ENCODE measurements around the gene GOLGA3.
"Not testable (repeated sequence)": the region's sequence is repeated elsewhere in the genome, so short reads cannot be mapped to it uniquely, and the experiment has no call there.

The GOLGA3 gene

GRCh38 chr12:132761032-132761920 lies 67.4 kb downstream of the GOLGA3 start, which contains the start of gene ANKLE2:
ANKLE2 (minus strand) TSS chr12:132761832; CDS start chr12:132761798, 34 bp downstream.
- Histone ChIP-seq H3K27me3 (ENCODE audit: low read depth, low read length) (no peaks in the 10 kb centered on the region), H2AFZ (ENCODE audit: low read depth, low read length) (0 out of 2 replicates have a peak within 1 kb of the TSS, but pooled peaks have one; percentile 18), H4K20me1 (ENCODE audit: insufficient read depth, low read length) (peaks cover 7% of the 10 kb centered on the region; the same call in 1 of the 2 replicates), H3K79me2 (ENCODE audit: low read length) (peaks cover 51% of the 10 kb centered on the region), H3K27ac (ENCODE audit: low read length) (peak within 1 kb of the TSS; percentile 85), H3K4me2 (ENCODE audit: low read length) (peak within 1 kb of the TSS; percentile 63), H3K9ac (ENCODE audit: low read length) (peak within 1 kb of the TSS; percentile 72), H3K4me1 (ENCODE audit: low read length) (no peaks in the 10 kb centered on the region), H3K4me3 (ENCODE audit: low read length) (peak within 1 kb of the TSS; percentile 86), H3K9me3 (ENCODE audit: insufficient read depth, low read length) (no peaks in the 10 kb centered on the region), H3K36me3 (replicated peaks; ENCODE audit: low read depth, low read length) (no peaks in the 10 kb centered on the region)
- TF ChIP-seq CTCF (IDR thresholded peaks at IDR 0.05; ENCODE audit: low read depth, low read length) (no peak), EZH2phosphoT487 (IDR thresholded peaks at IDR 0.05; ENCODE audit: low read depth) (no peak)

GRCh38 chr12:132759359-132759758 lies 69.3 kb downstream of the GOLGA3 start:
- no peak overlapping the region for H3K4me3 ChIP-seq (ENCODE audit: low read length)
- H3K79me2 ChIP-seq (ENCODE audit: low read length), result peaks cover 53% of the 10 kb centered on the region
- no peaks in the 10 kb centered on the region for H3K4me1 ChIP-seq (ENCODE audit: low read length)
- peaks cover 7% of the 10 kb centered on the region; the same call in 1 of the 2 replicates for H4K20me1 ChIP-seq (ENCODE audit: insufficient read depth, low read length)
- H3K9me3 ChIP-seq (ENCODE audit: insufficient read depth, low read length), result no peaks in the 10 kb centered on the region
- H2AFZ ChIP-seq (ENCODE audit: low read depth, low read length), result no peak overlapping the region
- no peak overlapping the region for H3K27ac ChIP-seq (ENCODE audit: low read length)
- no peak for TF ChIP-seq EZH2phosphoT487 (IDR thresholded peaks at IDR 0.05; ENCODE audit: low read depth)
- no peak for TF ChIP-seq CTCF (IDR thresholded peaks at IDR 0.05; ENCODE audit: low read depth, low read length)
- no peak overlapping the region for H3K4me2 ChIP-seq (ENCODE audit: low read length)
- no peaks in the 10 kb centered on the region for H3K36me3 ChIP-seq (replicated peaks; ENCODE audit: low read depth, low read length)
- H3K9ac ChIP-seq (ENCODE audit: low read length), result no peak overlapping the region
- no peaks in the 10 kb centered on the region for H3K27me3 ChIP-seq (ENCODE audit: low read depth, low read length)

- not testable (repeated sequence) for H3K27ac ChIP-seq (ENCODE audit: low read length); H3K9me3 ChIP-seq (ENCODE audit: insufficient read depth, low read length); H3K36me3 ChIP-seq (replicated peaks; ENCODE audit: low read depth, low read length); H3K9ac ChIP-seq (ENCODE audit: low read length); H3K4me3 ChIP-seq (ENCODE audit: low read length); H3K4me1 ChIP-seq (ENCODE audit: low read length); H3K27me3 ChIP-seq (ENCODE audit: low read depth, low read length); H3K4me2 ChIP-seq (ENCODE audit: low read length); H2AFZ ChIP-seq (ENCODE audit: low read depth, low read length); H4K20me1 ChIP-seq (ENCODE audit: insufficient read depth, low read length)
- peaks cover 53% of the 10 kb centered on the region for H3K79me2 ChIP-seq (ENCODE audit: low read length)
Observed at GRCh38 chr12:132758825-132759224, 69.8 kb downstream of the GOLGA3 start.

- Histone ChIP-seq H3K9ac (ENCODE audit: low read length) (no peak overlapping the region), H3K36me3 (replicated peaks; ENCODE audit: low read depth, low read length) (no peaks in the 10 kb centered on the region), H3K4me3 (ENCODE audit: low read length) (no peak overlapping the region), H3K27ac (ENCODE audit: low read length) (no peak overlapping the region), H3K79me2 (ENCODE audit: low read length) (peaks cover 34% of the 10 kb centered on the region), H3K27me3 (ENCODE audit: low read depth, low read length) (no peaks in the 10 kb centered on the region), H4K20me1 (ENCODE audit: insufficient read depth, low read length) (no peaks in the 10 kb centered on the region), H2AFZ (ENCODE audit: low read depth, low read length) (no peak overlapping the region), H3K4me2 (ENCODE audit: low read length) (no peak overlapping the region), H3K9me3 (ENCODE audit: insufficient read depth, low read length) (no peaks in the 10 kb centered on the region), H3K4me1 (ENCODE audit: low read length) (no peaks in the 10 kb centered on the region)
- TF ChIP-seq CTCF (IDR thresholded peaks at IDR 0.05; ENCODE audit: low read depth, low read length) (no peak), EZH2phosphoT487 (IDR thresholded peaks at IDR 0.05; ENCODE audit: low read depth) (no peak)
Observed at GRCh38 chr12:132754160-132754932, 74.3 kb downstream of the GOLGA3 start.

- not testable (repeated sequence) for H3K9ac ChIP-seq (ENCODE audit: low read length); H2AFZ ChIP-seq (ENCODE audit: low read depth, low read length); H3K4me2 ChIP-seq (ENCODE audit: low read length); H3K9me3 ChIP-seq (ENCODE audit: insufficient read depth, low read length); H3K36me3 ChIP-seq (replicated peaks; ENCODE audit: low read depth, low read length); H3K4me3 ChIP-seq (ENCODE audit: low read length); H4K20me1 ChIP-seq (ENCODE audit: insufficient read depth, low read length); H3K27ac ChIP-seq (ENCODE audit: low read length); H3K27me3 ChIP-seq (ENCODE audit: low read depth, low read length); H3K4me1 ChIP-seq (ENCODE audit: low read length)
- peaks cover 27% of the 10 kb centered on the region for H3K79me2 ChIP-seq (ENCODE audit: low read length)
Observed at GRCh38 chr12:132753670-132754069, 75.0 kb downstream of the GOLGA3 start.

Measured in OCI-LY3 (cell line).